22Rv1 (cell line): Measurements from ENCODE around the gene SLC2A1.

Source experiments
- CTCF ChIP-seq: fragments of 450-650 bp; IDR thresholded peaks from 2 replicates; pipeline ENCODE4 v1.5.1; 2017; ENCODE audit warnings: mild to moderate bottlenecking
- ZFX ChIP-seq: fragments of 450-650 bp; IDR thresholded peaks from 2 replicates; pipeline ENCODE4 v1.6.1; 2017; ENCODE audit warnings: antibody characterized with exemption, borderline replicate concordance

- no peak for TF ChIP-seq CTCF
- TF ChIP-seq ZFX = no peak
Measured at GRCh38 chr1:42977653-42978052, 19.0 kb upstream of the SLC2A1 start.
